Kidney epithelial cell (primary cell): ENCODE results near the gene DHH. TPM values are rescaled to one million over a fixed set of nuclear protein-coding genes. Genes with fewer than 3 reads are reported as not detected.
"Not testable (repeated sequence)": the region's sequence is repeated elsewhere in the genome, so short reads cannot be mapped to it uniquely, and the experiment has no call there.

Experiments used
- DNase-seq: peaks from one replicate; pipeline ENCODE4 v3.0.0-alpha.2; 2010; ENCODE audit warnings: low read depth
- H3K27me3 ChIP-seq: 2 replicates; pipeline ENCODE4 v1.6.0; 2011; ENCODE audit warnings: low read length; ENCODE audit not compliant: control insufficient read depth, insufficient read depth
- H3K36me3 ChIP-seq: 2 replicates; pipeline ENCODE4 v1.5.1; 2011; ENCODE audit warnings: low read length; ENCODE audit not compliant: control insufficient read depth, insufficient read depth
- H3K4me3 ChIP-seq: 2 replicates; pipeline ENCODE4 v1.5.1; 2011; ENCODE audit warnings: low read depth, mild to moderate bottlenecking, control low read depth, low read length
- total RNA-seq: library from RNA; depleted of rRNA; stranded (reverse); fragments of >200 nt; gene quantifications from 2 replicates; pipeline ENCODE4 v1.2.3, GENCODE V29; 2015
- TF ChIP-seq, protein P1 (sequence below): IDR thresholded peaks from 2 replicates; pipeline ENCODE4 v1.5.1; 2011; ENCODE audit warnings: mild to moderate bottlenecking, moderate library complexity, low read length, control low read depth, inconsistent platforms; ENCODE audit not compliant: insufficient read depth, poor library complexity, severe bottlenecking

The DHH gene
- 0.04 TPM in 1 of 2 replicates, not detected in the other for total RNA-seq

DNA sequence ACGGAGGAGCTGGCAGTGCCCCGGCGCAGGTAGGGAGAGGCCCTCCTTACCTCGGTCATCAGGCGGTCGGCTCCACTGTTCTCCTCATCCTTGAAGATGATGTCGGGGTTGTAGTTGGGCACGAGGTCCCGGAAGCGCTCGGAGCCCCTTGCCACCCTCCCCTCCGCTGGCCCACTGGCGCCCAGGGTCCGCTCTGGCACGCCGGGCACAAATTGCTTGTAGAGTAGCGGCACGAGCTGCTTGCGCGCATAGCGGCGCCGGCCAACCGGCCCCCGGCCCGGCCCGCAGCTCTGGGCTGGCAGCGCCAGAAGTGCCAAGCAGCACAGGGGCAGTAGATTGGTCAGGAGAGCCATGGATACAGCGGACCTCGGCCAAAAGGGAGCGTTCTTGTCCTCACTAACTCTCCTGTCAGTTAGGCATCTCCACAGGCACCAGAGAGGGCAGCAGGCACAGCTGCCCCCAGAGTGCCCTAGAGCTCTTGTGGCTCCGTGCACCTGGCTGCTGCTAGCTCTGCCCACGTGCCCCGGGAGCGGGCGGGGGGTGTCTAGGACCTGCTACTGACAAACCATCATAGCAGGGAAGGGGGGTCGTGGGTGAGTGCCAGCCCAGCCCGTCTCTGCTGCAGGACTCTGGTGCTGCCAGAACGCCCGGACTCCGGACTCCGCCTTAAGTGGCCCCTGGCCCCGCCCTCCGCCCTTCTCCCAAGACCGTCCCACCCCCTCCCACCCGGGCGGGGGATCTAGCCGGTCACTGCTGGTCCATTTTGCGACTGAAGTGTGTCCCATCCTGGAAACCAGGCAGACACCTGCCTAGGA, at the start of gene DHH:
Gene DHH (minus strand): TSS at position 642 of the 815 bp plus-strand sequence. CDS start 289 bp downstream, at position 353.
- TF ChIP-seq, protein P1, sequence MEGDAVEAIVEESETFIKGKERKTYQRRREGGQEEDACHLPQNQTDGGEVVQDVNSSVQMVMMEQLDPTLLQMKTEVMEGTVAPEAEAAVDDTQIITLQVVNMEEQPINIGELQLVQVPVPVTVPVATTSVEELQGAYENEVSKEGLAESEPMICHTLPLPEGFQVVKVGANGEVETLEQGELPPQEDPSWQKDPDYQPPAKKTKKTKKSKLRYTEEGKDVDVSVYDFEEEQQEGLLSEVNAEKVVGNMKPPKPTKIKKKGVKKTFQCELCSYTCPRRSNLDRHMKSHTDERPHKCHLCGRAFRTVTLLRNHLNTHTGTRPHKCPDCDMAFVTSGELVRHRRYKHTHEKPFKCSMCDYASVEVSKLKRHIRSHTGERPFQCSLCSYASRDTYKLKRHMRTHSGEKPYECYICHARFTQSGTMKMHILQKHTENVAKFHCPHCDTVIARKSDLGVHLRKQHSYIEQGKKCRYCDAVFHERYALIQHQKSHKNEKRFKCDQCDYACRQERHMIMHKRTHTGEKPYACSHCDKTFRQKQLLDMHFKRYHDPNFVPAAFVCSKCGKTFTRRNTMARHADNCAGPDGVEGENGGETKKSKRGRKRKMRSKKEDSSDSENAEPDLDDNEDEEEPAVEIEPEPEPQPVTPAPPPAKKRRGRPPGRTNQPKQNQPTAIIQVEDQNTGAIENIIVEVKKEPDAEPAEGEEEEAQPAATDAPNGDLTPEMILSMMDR: no peak
- Histone ChIP-seq H3K27me3 (peaks cover 39% of the 10 kb centered on the region), H3K36me3 (no peaks in the 10 kb centered on the region), H3K4me3 (peak within 1 kb of the TSS; percentile 19)
- no peak for DNase-seq

DNA sequence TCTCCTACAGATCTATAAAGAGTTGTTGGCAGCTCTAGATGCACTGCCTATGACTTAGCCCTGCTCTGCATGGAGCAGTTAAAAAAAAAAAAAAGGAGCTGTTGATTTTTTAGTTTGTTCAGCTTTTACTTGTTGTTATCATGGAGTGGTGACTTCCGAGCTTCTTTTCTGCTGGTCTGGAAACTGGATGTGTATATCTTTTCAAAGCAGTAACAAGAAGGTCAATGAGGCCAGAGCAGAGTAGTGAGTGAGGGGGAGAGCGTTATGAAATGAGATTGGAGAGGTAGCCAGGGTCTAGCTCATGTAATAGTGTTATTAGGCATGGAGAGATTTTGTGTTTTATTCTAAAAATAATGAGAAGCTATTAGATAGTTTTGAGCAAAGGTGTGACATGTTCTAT, 49.8 kb upstream of the DHH start:
- TF ChIP-seq, protein P1: no peak
- Histone ChIP-seq H3K36me3 (no peaks in the 10 kb centered on the region), H3K27me3 (no peaks in the 10 kb centered on the region), H3K4me3 (no peak overlapping the region)
- no peak for DNase-seq

DNA sequence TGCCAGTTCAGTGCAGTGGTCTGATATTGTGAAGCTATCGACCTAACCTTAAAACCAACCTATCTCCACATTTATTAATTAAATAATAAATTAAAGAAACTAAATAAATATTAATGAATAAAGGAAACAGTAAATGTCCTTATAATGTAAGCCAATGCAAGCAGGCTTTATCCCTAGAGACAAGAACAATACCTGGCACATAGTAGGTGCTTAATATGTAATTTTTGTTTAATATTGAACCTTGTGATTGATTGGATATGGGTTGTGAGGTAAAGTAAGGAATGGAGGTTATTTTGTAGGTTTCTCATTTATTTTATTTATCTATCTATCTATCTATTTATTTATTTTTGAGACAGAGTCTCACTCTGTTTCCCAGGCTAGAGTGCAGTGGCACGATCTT, 44.4 kb upstream of the DHH start:
- Histone ChIP-seq H3K36me3 (no peaks in the 10 kb centered on the region), H3K27me3 (no peaks in the 10 kb centered on the region), H3K4me3 (no peak overlapping the region)
- DNase-seq: no peak
- TF ChIP-seq, protein P1: no peak

DNA sequence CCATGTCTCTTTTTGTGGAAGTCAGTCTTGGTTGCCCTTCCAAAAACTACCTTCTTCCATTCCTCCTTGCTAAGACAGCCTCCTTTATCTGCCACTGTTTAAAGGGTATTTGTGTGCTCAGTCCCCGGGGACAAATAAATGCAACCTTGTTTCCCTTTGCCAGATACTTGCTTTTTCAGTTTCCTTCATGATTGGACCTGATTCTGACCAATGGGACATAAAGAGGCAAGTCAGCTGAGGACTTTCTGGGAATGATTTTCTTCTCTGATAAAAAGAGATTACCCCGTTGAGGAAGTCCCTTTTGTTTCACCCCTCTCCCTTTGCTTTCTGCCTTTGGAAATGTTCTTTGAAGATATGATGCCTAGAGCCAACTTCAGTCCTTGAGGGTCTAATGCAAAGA, 44.0 kb upstream of the DHH start:
- Histone ChIP-seq H3K27me3 (no peaks in the 10 kb centered on the region), H3K36me3 (no peaks in the 10 kb centered on the region), H3K4me3 (no peak overlapping the region)
- TF ChIP-seq, protein P1: no peak
- DNase-seq: no peak

DNA sequence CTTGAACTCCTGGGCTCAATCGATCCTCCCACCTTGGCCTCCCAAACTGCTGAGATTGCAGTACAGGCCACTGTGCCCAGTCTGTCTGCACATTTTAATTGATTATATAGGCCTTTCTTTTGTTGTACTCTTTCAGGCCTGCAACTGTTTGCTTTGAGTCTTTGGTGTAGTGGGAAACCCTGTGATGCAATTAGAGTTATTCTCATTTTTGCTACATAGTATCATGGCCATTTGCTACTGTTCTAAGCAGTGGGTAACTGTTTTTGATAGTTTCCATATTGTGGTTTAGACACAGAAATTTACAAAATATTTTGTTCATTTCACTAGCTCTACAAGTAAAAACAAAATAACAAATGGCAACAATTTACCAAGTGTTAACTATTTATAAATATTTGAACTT, 42.9 kb upstream of the DHH start:
- no peak for DNase-seq
- no peaks in the 10 kb centered on the region for H3K27me3 ChIP-seq
- TF ChIP-seq, protein P1: no peak
- no peak overlapping the region for H3K4me3 ChIP-seq
- H3K36me3 ChIP-seq: no peaks in the 10 kb centered on the region

DNA sequence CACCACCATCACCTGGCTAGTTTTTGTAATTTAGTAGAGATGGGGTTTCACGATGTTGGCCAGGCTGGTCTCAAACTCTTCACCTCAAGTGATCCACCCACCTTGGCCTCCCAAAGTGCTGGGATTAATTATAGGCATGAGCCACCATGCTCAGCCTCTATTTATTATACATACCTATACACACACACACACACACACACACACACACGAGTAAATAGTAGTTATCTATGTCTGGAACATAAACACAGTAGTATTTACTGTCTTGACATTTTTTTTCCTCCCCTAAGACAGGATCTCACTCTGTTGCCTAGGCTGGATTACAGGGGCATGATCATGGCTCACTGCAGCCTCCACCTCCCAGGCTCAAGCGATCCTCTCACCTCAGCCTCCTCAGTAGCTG, 42.4 kb upstream of the DHH start:
- not testable (repeated sequence) for H3K27me3 ChIP-seq, H3K4me3 ChIP-seq, DNase-seq, H3K36me3 ChIP-seq
